ENCODE data around the gene TACR2.

DNA sequence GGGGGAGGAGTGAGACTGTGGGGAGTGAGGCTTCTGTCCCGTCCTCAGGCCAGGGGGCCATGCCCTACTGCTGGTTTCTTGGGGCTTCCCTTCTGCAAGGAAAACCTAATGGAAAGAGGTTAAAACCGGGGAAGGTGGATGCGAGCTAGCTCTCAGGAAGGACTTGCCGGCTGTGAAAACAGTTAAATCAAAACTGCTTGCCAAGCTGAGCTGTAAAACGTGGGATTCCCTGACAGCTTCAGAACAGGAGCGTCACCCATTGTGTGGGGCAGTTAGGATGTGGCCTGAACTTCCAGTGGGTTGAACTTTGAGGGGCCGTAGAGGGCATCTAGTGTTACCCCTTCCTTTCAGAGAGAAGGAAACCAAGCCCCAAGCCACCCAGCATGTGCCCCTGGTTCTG is 47.7 kb upstream of the TACR2 start:
- no peak for TF ChIP-seq POLR2A (IDR thresholded peaks at IDR 0.05)
- TF ChIP-seq, protein P1, sequence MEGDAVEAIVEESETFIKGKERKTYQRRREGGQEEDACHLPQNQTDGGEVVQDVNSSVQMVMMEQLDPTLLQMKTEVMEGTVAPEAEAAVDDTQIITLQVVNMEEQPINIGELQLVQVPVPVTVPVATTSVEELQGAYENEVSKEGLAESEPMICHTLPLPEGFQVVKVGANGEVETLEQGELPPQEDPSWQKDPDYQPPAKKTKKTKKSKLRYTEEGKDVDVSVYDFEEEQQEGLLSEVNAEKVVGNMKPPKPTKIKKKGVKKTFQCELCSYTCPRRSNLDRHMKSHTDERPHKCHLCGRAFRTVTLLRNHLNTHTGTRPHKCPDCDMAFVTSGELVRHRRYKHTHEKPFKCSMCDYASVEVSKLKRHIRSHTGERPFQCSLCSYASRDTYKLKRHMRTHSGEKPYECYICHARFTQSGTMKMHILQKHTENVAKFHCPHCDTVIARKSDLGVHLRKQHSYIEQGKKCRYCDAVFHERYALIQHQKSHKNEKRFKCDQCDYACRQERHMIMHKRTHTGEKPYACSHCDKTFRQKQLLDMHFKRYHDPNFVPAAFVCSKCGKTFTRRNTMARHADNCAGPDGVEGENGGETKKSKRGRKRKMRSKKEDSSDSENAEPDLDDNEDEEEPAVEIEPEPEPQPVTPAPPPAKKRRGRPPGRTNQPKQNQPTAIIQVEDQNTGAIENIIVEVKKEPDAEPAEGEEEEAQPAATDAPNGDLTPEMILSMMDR (IDR thresholded peaks at IDR 0.05): no peak

All from upper lobe of left lung (tissue), 4 donors.